Astrocyte (in vitro differentiated cells and primary cell): ENCODE results near the gene ARF1.

Source experiments
- CTCF ChIP-seq: IDR thresholded peaks from 2 replicates; pipeline ENCODE4 v1.5.1; 2011; ENCODE audit warnings: low read depth, mild to moderate bottlenecking, inconsistent platforms, low read length, moderate library complexity; ENCODE audit not compliant: insufficient read depth
- EZH2 ChIP-seq: IDR thresholded peaks from 2 replicates; pipeline ENCODE4 v1.6.1; 2012; ENCODE audit warnings: mild to moderate bottlenecking, low read length, inconsistent platforms; ENCODE audit not compliant: insufficient read depth

- TF ChIP-seq CTCF (no peak), EZH2 (no peak)
Observed at GRCh38 chr1:228045405-228045804, 37.1 kb upstream of the ARF1 start.
